Hepatic stellate cell (primary cell): ENCODE results near the gene SLFN14.
"Not testable (repeated sequence)": the region's sequence is repeated elsewhere in the genome, so short reads cannot be mapped to it uniquely, and the experiment has no call there.

ENCODE experiments used
- DNase-seq: peaks from one replicate; pipeline ENCODE4 v3.0.0; 2011; ENCODE audit warnings: low spot score

SLFN14 gene

GRCh38 chr17:35559495-35560210, 966 bp downstream of the SLFN14 start:
- DNase-seq, result no peak

- no peak for DNase-seq
These were observed 3.3 kb downstream of the SLFN14 start for GRCh38 chr17:35557353-35557752.

- DNase-seq, result no peak
These were observed 4.9 kb downstream of the SLFN14 start for GRCh38 chr17:35555691-35556090.

GRCh38 chr17:35554668-35555067, 6.0 kb downstream of the SLFN14 start:
- no peak for DNase-seq

GRCh38 chr17:35553310-35553709, 7.3 kb downstream of the SLFN14 start:
- DNase-seq, result no peak

- no peak for DNase-seq
These were observed 11.6 kb downstream of the SLFN14 start for GRCh38 chr17:35548978-35549377.

GRCh38 chr17:35548208-35548810, 12.3 kb downstream of the SLFN14 start:
- DNase-seq, result no peak

- no peak for DNase-seq
These were observed 14.1 kb downstream of the SLFN14 start for GRCh38 chr17:35546487-35546886.

- DNase-seq, result no peak
These were observed 15.5 kb downstream of the SLFN14 start for GRCh38 chr17:35545150-35545549.

GRCh38 chr17:35543856-35544255, 16.8 kb downstream of the SLFN14 start:
- DNase-seq, result peak; percentile 8

GRCh38 chr17:35542990-35543389, 17.6 kb downstream of the SLFN14 start:
- no peak for DNase-seq

GRCh38 chr17:35541434-35541833, 19.2 kb downstream of the SLFN14 start:
- no peak for DNase-seq

GRCh38 chr17:35540589-35541404, 19.8 kb downstream of the SLFN14 start:
- peak; percentile 19 for DNase-seq

- no peak for DNase-seq
These were observed 21.0 kb downstream of the SLFN14 start for GRCh38 chr17:35539659-35540026.

- no peak for DNase-seq
These were observed 22.9 kb downstream of the SLFN14 start, which contains the start of gene SLFN12L for GRCh38 chr17:35537601-35538141. Gene SLFN12L, minus strand, starts transcription at chr17:35537678. Its CDS starts 15,314 bp downstream, at chr17:35522364.

- no peak for DNase-seq
These were observed 23.9 kb downstream of the SLFN14 start for GRCh38 chr17:35536664-35537171.

- not testable (repeated sequence) for DNase-seq
These were observed 25.2 kb downstream of the SLFN14 start for GRCh38 chr17:35535406-35535805.

- DNase-seq, result no peak
These were observed 26.0 kb downstream of the SLFN14 start for GRCh38 chr17:35534576-35535093.

GRCh38 chr17:35531160-35531559, 29.5 kb downstream of the SLFN14 start:
- no peak for DNase-seq

GRCh38 chr17:35529866-35530265, 30.8 kb downstream of the SLFN14 start:
- no peak for DNase-seq

GRCh38 chr17:35529326-35529725, 31.3 kb downstream of the SLFN14 start:
- DNase-seq, result not testable (repeated sequence)

GRCh38 chr17:35523296-35523695, 37.3 kb downstream of the SLFN14 start:
- no peak for DNase-seq
